Measurements from ENCODE around the gene TMTC3.
"Not testable (repeated sequence)": the region's sequence is repeated elsewhere in the genome, so short reads cannot be mapped to it uniquely, and the experiment has no call there.

The TMTC3 gene

GRCh38 chr12:88166179-88166578 lies 24.1 kb downstream of the TMTC3 start:
- no peak for DNase-seq

DNA sequence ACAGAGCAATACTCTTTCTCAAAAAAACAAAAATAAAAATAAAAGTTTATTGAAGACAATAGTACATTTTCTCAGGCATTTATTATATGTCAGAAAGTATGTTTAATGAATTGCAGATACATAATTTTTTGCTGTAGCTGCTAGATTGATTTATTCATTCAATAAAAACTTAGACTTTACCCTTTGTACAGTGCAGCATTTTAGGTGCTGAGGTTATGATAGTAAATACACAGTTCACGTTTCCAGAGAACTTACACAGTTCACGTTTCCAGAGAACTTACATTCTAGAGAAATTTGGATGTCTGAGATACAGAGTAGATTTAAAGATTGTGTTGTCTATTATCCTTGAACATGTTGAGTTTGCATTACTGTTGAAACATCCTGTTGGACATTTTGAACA lies 25.3 kb downstream of the TMTC3 start:
- DNase-seq, result no peak

DNA sequence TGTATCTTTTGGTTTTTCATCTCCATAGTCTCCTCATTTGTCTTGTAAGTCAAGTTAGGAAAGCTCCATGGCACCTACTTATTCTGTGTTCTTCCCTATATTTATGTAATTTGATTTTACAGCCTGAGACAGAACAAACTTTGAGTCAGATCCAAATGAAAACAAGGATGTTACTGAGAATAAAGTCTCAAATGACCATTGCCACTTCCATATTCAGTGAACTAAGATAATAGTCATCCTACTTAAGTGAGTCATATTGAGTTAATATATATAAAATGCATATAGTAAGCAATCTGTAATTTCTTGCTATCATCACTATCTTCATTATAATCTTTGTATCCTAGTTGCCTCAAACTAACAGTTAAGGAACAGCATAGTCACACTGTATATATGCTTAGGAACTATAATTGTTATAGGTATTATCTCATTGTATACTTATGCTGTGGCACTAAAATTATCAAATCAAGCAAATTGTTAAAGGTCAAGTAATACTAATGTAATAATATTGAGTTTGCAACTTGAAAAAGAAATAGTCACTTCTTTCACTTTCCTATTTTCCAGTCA lies 30.8 kb downstream of the TMTC3 start:
- peak; percentile 90 for DNase-seq

DNA sequence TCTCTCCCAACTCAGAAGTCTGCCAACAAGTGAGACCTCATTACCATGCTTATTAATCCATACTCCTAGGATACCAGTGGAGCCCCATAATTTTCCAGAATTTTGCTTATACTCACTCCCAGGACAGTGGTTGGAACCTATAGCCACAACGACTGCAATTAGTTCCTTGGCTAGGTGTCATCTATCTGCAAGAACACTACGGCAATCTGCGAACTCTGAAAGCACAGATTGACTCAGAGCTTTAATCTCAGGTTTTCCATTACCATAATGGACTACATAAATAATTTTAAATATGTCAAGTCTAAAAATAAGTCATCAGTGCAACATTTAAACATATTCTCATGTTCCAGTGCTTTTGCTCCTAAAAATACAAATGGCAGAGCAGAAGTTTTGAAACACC lies 33.4 kb downstream of the TMTC3 start:
- no peak for DNase-seq

- DNase-seq, result no peak
Measured at GRCh38 chr12:88179436-88180014, 37.4 kb downstream of the TMTC3 start.

GRCh38 chr12:88181881-88182280 lies 39.8 kb downstream of the TMTC3 start:
- DNase-seq, result no peak

DNA sequence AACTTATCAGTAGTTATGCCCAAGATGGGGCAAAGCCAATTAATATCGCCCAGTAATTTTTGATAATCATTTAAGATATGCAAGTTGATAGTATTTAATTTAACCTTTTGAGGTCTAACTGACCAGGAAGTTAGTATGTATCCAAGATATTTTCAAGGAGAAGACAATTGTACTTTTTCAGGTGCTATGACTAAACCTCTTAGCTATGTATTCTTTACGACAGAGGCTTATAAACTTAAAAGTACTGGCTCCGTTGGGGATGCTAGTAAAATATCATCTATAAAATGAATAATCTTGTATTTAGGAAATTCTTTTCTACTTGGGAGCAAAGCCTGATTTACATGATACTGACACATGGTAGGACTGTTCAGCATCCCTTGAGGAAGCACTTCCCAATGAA lies 40.3 kb downstream of the TMTC3 start:
- no peak for DNase-seq

GRCh38 chr12:88184196-88184595 lies 42.1 kb downstream of the TMTC3 start:
- DNase-seq, result no peak

- DNase-seq, result no peak
Measured at GRCh38 chr12:88185279-88185678, 43.2 kb downstream of the TMTC3 start.

DNA sequence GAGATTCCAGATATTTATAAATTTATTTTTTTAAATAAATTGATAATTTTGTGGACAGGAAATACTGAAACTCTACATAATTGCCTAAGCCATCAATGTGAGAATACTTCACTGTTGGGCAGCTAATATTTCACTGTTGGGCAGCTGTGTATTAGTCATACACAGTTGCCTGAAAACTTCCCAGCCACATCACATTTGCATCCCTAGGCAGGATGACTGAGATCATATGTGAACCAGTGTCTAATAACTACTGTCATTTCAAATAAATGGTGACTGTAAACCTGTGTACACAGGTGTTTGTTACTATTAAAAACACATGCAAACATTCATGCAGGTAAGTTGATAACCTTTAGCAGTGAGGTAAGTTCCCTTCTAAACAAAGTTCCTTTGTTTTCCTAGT lies 43.9 kb downstream of the TMTC3 start:
- DNase-seq, result peak; percentile 81

- DNase-seq, result no peak
Measured at GRCh38 chr12:88187571-88187970, 45.5 kb downstream of the TMTC3 start.

DNA sequence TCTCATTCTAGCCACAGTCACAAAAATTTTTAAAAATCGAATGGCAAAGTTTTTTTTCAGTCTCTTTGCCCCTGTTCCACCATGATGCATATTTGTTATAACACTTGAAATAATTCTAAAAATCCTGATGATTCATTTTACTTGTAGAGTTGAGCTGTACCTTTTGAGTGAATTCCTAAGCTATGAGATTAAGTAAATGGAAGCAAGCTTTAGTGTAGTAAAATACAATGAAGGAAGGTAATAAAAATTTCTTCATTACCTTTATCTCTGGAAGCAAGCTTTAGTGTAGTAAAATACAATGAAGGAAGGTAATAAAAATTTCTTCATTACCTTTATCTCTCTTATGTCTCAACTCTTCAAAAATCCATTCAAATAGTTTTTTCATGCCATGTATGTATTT lies 46.1 kb downstream of the TMTC3 start:
- peak; percentile 57 for DNase-seq

DNA sequence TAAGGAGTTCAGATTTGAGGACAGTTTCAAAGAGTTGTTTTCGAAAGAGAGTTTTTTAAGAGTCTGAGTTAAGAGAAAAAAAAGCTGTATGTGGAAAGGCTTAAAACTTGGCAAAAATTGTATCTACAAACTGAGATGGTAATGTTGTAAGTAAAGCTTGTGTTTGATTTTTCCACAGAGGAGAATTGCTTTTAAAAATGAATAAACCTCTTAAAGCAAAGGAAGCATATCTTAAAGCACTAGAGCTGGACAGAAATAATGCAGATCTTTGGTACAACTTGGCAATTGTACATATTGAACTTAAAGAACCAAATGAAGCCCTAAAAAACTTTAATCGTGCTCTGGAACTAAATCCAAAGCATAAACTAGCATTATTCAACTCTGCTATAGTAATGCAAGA lies 50.3 kb downstream of the TMTC3 start:
- no peak for DNase-seq

- DNase-seq, result no peak
Measured at GRCh38 chr12:88194868-88195267, 52.8 kb downstream of the TMTC3 start.

GRCh38 chr12:88200029-88200428 lies 57.9 kb downstream of the TMTC3 start:
- no peak for DNase-seq

- peak; percentile 53 for DNase-seq
Measured at GRCh38 chr12:88202500-88202899, 60.4 kb downstream of the TMTC3 start.

GRCh38 chr12:88206601-88207000 lies 64.5 kb downstream of the TMTC3 start:
- DNase-seq, result peak; percentile 12

DNA sequence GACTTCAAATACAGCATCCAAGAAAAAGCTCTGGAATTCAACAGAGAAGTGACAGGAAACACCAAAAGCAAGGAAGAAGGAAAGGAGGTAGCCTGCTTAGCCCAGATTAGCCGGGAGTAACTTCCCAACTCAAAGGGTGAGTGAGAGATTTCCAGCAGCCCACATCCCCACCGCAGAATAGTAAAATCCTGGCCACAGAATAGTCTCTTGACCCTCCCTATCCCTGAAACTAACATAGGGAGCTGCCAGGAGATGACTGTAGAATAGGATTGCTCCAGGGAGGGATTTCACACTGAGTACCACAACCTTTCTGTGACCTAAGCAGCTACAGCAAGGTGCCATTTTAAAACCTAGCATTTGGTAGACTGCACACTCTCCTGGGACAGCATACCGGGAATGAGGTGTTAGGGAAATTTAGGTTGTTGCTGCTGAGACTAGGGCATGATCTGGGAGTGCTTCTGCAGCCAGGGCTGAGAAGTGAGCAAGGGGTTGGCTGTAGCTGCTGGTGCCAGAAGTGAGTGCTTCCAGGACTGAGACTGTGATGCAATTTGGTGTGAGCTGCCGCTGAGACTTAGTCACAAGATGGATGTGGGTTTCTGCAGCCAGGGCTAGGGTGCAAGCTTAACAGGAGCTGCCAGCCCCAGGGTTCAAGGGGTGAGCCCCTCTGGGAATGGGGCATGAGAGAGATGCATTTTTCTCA lies 66.0 kb downstream of the TMTC3 start:
- DNase-seq, result peak; percentile 12

- no peak for DNase-seq
Measured at GRCh38 chr12:88208661-88209060, 66.6 kb downstream of the TMTC3 start.

- not testable (repeated sequence) for DNase-seq
Measured at GRCh38 chr12:88210311-88210710, 68.2 kb downstream of the TMTC3 start.

DNA sequence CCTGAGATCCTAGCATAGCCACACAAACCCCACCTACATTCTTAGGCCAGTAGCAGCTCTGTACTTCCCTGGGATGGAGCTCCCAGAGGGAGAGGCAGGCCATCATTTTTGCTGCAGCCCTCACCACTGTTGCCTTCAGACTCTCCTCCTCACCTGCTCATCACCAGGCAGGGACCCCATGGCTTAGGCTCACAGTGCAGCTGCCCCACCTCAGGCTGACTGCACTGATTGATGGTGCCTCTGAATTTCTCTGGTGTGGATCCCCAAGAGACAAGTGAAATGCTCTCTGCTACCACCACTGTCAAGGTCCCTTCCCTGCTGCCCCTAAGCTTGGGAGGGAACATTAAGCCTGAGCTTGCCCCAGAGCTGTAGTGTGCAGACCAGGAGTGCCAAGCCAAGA lies 76.2 kb downstream of the TMTC3 start:
- DNase-seq, result no peak

- DNase-seq, result no peak
Measured at GRCh38 chr12:88219861-88220260, 77.8 kb downstream of the TMTC3 start.

- DNase-seq, result no peak
Measured at GRCh38 chr12:88223519-88223918, 81.4 kb downstream of the TMTC3 start.

DNA sequence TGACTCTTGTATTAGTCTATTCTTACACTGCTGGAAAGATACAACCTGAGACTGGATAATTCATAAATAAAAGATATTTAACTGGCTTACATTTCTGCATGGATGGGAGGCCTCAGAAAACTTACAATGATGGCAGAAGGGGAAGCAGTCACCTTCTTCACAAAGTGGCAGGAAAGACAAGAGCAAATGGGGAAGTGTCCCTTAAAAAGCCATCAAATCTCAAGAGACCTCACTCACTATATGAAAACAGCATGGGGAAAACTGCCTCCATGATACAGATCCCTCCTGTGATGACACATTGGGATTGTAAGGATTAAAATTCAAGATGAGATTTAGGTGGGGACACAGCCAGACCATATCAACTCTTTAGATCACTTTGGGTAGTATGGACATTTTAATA lies 83.7 kb downstream of the TMTC3 start:
- DNase-seq, result no peak
